Keratinocyte (primary cell): ENCODE measurements around the gene SPRED3. TPM values are rescaled to one million over a fixed set of nuclear protein-coding genes. Genes with fewer than 3 reads are reported as not detected.
"Not testable (repeated sequence)": the region's sequence is repeated elsewhere in the genome, so short reads cannot be mapped to it uniquely, and the experiment has no call there.

ENCODE experiments used
- DNase-seq: peaks from one replicate; pipeline ENCODE4 v3.0.0-alpha.2; 2011; ENCODE audit warnings: low read depth, missing footprints, low spot score
- FAIRE-seq: peaks from 2 replicates; lab custom pipeline; 2011; peaks lifted over from hg19 to GRCh38; lab: Jason Lieb, UNC
- H2AFZ ChIP-seq: 2 replicates; pipeline ENCODE4 v1.6.0; 2012; ENCODE audit warnings: low read length, control low read depth, inconsistent platforms; ENCODE audit not compliant: control insufficient read depth
- H3K27ac ChIP-seq: 2 replicates; pipeline ENCODE4 v1.5.1; 2011; ENCODE audit warnings: low read length; ENCODE audit not compliant: control insufficient read depth, insufficient read depth
- H3K27me3 ChIP-seq: 3 replicates; pipeline ENCODE4 v1.6.0; 2011; ENCODE audit warnings: low read length; ENCODE audit not compliant: control insufficient read depth, insufficient read depth; ENCODE audit errors: extremely low read depth
- H3K36me3 ChIP-seq, 2 experiments: 2 replicates in 1 of 2; 3 replicates in 1 of 2; pipeline ENCODE4 v1.5.1; 2011; ENCODE audit warnings: low read length in 2 of 2, mild to moderate bottlenecking in 1 of 2; ENCODE audit not compliant: control insufficient read depth in 2 of 2, insufficient read depth in 2 of 2; ENCODE audit errors: extremely low read depth in 1 of 2
- H3K4me1 ChIP-seq: 3 replicates; pipeline ENCODE4 v1.5.1; 2011; ENCODE audit warnings: low read length; ENCODE audit not compliant: control insufficient read depth, insufficient read depth; ENCODE audit errors: extremely low read depth
- H3K4me2 ChIP-seq: 3 replicates; pipeline ENCODE4 v1.6.0; 2011; ENCODE audit warnings: low read depth, low read length; ENCODE audit not compliant: control insufficient read depth, insufficient read depth; ENCODE audit errors: extremely low read depth
- H3K4me3 ChIP-seq, 3 experiments: fragments of 200-600 bp in 1 of 3; sonication (generic) in 1 of 3; 2 replicates in 2 of 3; 3 replicates in 1 of 3; pipeline ENCODE4 v1.5.1; 2011 to 2016; ENCODE audit warnings: low read length in 3 of 3, mild to moderate bottlenecking in 3 of 3, control low read depth in 2 of 3, inconsistent platforms in 1 of 3, low read depth in 1 of 3, mixed read lengths in 1 of 3, mixed run types in 1 of 3, moderate library complexity in 1 of 3; ENCODE audit not compliant: control insufficient read depth in 2 of 3, insufficient read depth in 2 of 3; ENCODE audit errors: extremely low read depth in 1 of 3
- H3K79me2 ChIP-seq: 2 replicates; pipeline ENCODE4 v1.6.0; 2012; ENCODE audit warnings: low read length; ENCODE audit not compliant: control insufficient read depth, insufficient read depth
- H3K9ac ChIP-seq: 3 replicates; pipeline ENCODE4 v1.6.0; 2011; ENCODE audit warnings: low read length; ENCODE audit not compliant: control insufficient read depth, insufficient read depth; ENCODE audit errors: extremely low read depth
- H3K9me1 ChIP-seq: 3 replicates; pipeline ENCODE4 v1.6.0; 2011; ENCODE audit warnings: low read length; ENCODE audit not compliant: control insufficient read depth, insufficient read depth; ENCODE audit errors: extremely low read depth
- H3K9me3 ChIP-seq: 2 replicates; pipeline ENCODE4 v1.5.1; 2012; ENCODE audit warnings: low read depth, low read length; ENCODE audit not compliant: control insufficient read depth
- H4K20me1 ChIP-seq: 3 replicates; pipeline ENCODE4 v1.6.0; 2011; ENCODE audit warnings: low read length; ENCODE audit not compliant: control insufficient read depth, insufficient read depth; ENCODE audit errors: extremely low read depth
- CTCF ChIP-seq, 3 experiments: IDR thresholded peaks in 1 of 3; conservative IDR thresholded peaks in 1 of 3; optimal IDR thresholded peaks in 1 of 3; 2 replicates in 2 of 3; 3 replicates in 1 of 3; pipeline versions ENCODE3 to v1.5.1; 2011; ENCODE audit warnings: low read length in 3 of 3, mild to moderate bottlenecking in 3 of 3, moderate library complexity in 2 of 3, control low read depth in 1 of 3, inconsistent platforms in 1 of 3; ENCODE audit not compliant: insufficient read depth in 2 of 3; ENCODE audit errors: extremely low read depth in 1 of 3
- EZH2 ChIP-seq: IDR thresholded peaks from one replicate; pipeline ENCODE4 v1.6.1; 2012; ENCODE audit warnings: inconsistent platforms, mild to moderate bottlenecking, low read length, moderate library complexity
- dilution Hi-C: fragments of 300-500 bp; cut with MboI; formaldehyde crosslinking; loops from one replicate; pipeline ENCODE4 v1.7.0; 2020; ENCODE audit warnings: low sequenced_read_pairs; ENCODE audit not compliant: extremely low pct_ligation_motif_present
- polyA plus RNA-seq, 5 experiments: library from polyadenylated mRNA; depleted of rRNA in 3 of 5; stranded (reverse) in 3 of 5; stranded (forward) in 1 of 5; unstranded in 1 of 5; fragments of >200 nt; gene quantifications; 1 replicate in 1 of 5; 2 replicates in 3 of 5; 3 replicates in 1 of 5; pipeline versions ENCODE4 v1.2.1 to v1.2.3, GENCODE V29; 2011 to 2012; ENCODE audit warnings: missing spikeins in 2 of 5, low read depth in 1 of 5, low replicate concordance in 1 of 5

Gene SPRED3
- polyA plus RNA-seq, 1 donor (not counting 4 experiments of a cell fraction or from before 2014, with no cell fraction given), result 2.6 TPM

GRCh38 chr19:38361633-38362075, 26.8 kb upstream of the SPRED3 start:
- Histone ChIP-seq H3K4me2 (peak overlapping the region; percentile 72), H3K9me3 (no peaks in the 10 kb centered on the region), H3K4me1 (peaks cover 6% of the 10 kb centered on the region), H3K27me3 (peaks cover 30% of the 10 kb centered on the region), H2AFZ (peak overlapping the region; percentile 97), H3K4me3 (peak overlapping the region; percentile 54 to 73 (median 64)), H4K20me1 (no peaks in the 10 kb centered on the region), H3K9me1 (no peaks in the 10 kb centered on the region), H3K9ac (no peak overlapping the region), H3K27ac (no peak overlapping the region), H3K79me2 (no peaks in the 10 kb centered on the region), H3K36me3 (no peaks in the 10 kb centered on the region)
- DNase-seq, result peak; percentile 41
- FAIRE-seq, result peak; percentile 17
- dilution Hi-C loops, result no loop called here
- TF ChIP-seq EZH2, result no peak
- TF ChIP-seq CTCF (optimal IDR thresholded peaks at IDR 0.05 in 1 of 3, IDR thresholded peaks at IDR 0.05 in 1 of 3, conservative IDR thresholded peaks at IDR 0.05 in 1 of 3; ENCODE audit: extremely low read depth in 1 of 3, insufficient read depth in 2 of 3, low read length in 3 of 3), result peak in 1 of 3 experiments; percentile 39

GRCh38 chr19:38362076-38362945, 26.2 kb upstream of the SPRED3 start:
- Histone ChIP-seq H3K4me1 (peaks cover 6% of the 10 kb centered on the region), H2AFZ (peak overlapping the region; percentile 97), H3K4me3 (peak overlapping the region; percentile 54 to 73 (median 64)), H3K27me3 (peaks cover 30% of the 10 kb centered on the region), H3K9me3 (no peaks in the 10 kb centered on the region), H3K79me2 (no peaks in the 10 kb centered on the region), H4K20me1 (no peaks in the 10 kb centered on the region), H3K36me3 (no peaks in the 10 kb centered on the region), H3K27ac (no peak overlapping the region), H3K9ac (peak overlapping the region; percentile 33), H3K4me2 (peak overlapping the region; percentile 72), H3K9me1 (no peaks in the 10 kb centered on the region)
- DNase-seq, result peak; percentile 28
- dilution Hi-C loops, result no loop called here
- no peak for FAIRE-seq
- TF ChIP-seq EZH2 (no peak), CTCF (optimal IDR thresholded peaks at IDR 0.05 in 1 of 3, IDR thresholded peaks at IDR 0.05 in 1 of 3, conservative IDR thresholded peaks at IDR 0.05 in 1 of 3; ENCODE audit: extremely low read depth in 1 of 3, insufficient read depth in 2 of 3, low read length in 3 of 3) (no peak)

- H3K36me3 ChIP-seq, H4K20me1 ChIP-seq, H3K9ac ChIP-seq, H2AFZ ChIP-seq, H3K79me2 ChIP-seq, dilution Hi-C loops, FAIRE-seq, H3K9me1 ChIP-seq, H3K27ac ChIP-seq, DNase-seq, H3K4me1 ChIP-seq, H3K9me3 ChIP-seq: not testable (repeated sequence)
- peaks cover 29% of the 10 kb centered on the region for H3K27me3 ChIP-seq
- H3K4me3 ChIP-seq, result peak overlapping the region in 2 of 3 experiments; percentile 54 to 64
- H3K4me2 ChIP-seq, result peak overlapping the region; percentile 72
Observed at GRCh38 chr19:38362946-38363688, 25.4 kb upstream of the SPRED3 start.
